ENCODE data around the gene DPP3.

Gene DPP3

GRCh38 chr11:66471142-66471541 is 9.1 kb upstream of the DPP3 start:
- DNase-seq (ENCODE audit: low read depth) = no peak
- no peak for TF ChIP-seq CTCF (conservative IDR thresholded peaks at IDR 0.05; ENCODE audit: control insufficient read depth, insufficient read depth, low read depth, low read length)
- H3K4me3 ChIP-seq (ENCODE audit: control insufficient read depth, low read depth, low read length) = no peak overlapping the region

- H3K4me3 ChIP-seq (ENCODE audit: control insufficient read depth, low read depth, low read length) = no peak overlapping the region
- no peak for TF ChIP-seq CTCF (conservative IDR thresholded peaks at IDR 0.05; ENCODE audit: control insufficient read depth, insufficient read depth, low read depth, low read length)
- no peak for DNase-seq (ENCODE audit: low read depth)
Observed at GRCh38 chr11:66472054-66472453, 8.2 kb upstream of the DPP3 start.

- DNase-seq (ENCODE audit: low read depth) = no peak
- no peak overlapping the region for H3K4me3 ChIP-seq (ENCODE audit: control insufficient read depth, low read depth, low read length)
- TF ChIP-seq CTCF (conservative IDR thresholded peaks at IDR 0.05; ENCODE audit: control insufficient read depth, insufficient read depth, low read depth, low read length) = no peak
Observed at GRCh38 chr11:66473167-66473566, 7.1 kb upstream of the DPP3 start.

GRCh38 chr11:66473608-66474515 is 6.4 kb upstream of the DPP3 start:
- no peak for DNase-seq (ENCODE audit: low read depth)
- TF ChIP-seq CTCF (conservative IDR thresholded peaks at IDR 0.05; ENCODE audit: control insufficient read depth, insufficient read depth, low read depth, low read length) = no peak
- no peak overlapping the region for H3K4me3 ChIP-seq (ENCODE audit: control insufficient read depth, low read depth, low read length)

- TF ChIP-seq CTCF (conservative IDR thresholded peaks at IDR 0.05; ENCODE audit: control insufficient read depth, insufficient read depth, low read depth, low read length) = no peak
- DNase-seq (ENCODE audit: low read depth) = no peak
- H3K4me3 ChIP-seq (ENCODE audit: control insufficient read depth, low read depth, low read length) = no peak overlapping the region
Observed at GRCh38 chr11:66475349-66476172, 4.7 kb upstream of the DPP3 start.

GRCh38 chr11:66476173-66476840 is 3.9 kb upstream of the DPP3 start:
- no peak for DNase-seq (ENCODE audit: low read depth)
- no peak overlapping the region for H3K4me3 ChIP-seq (ENCODE audit: control insufficient read depth, low read depth, low read length)
- TF ChIP-seq CTCF (conservative IDR thresholded peaks at IDR 0.05; ENCODE audit: control insufficient read depth, insufficient read depth, low read depth, low read length) = no peak

Measured in fibroblast of mammary gland (primary cell).